ENCODE data around the gene UBP1. TPM values are rescaled to one million over a fixed set of nuclear protein-coding genes. Genes with fewer than 3 reads are reported as not detected.
"Not testable (repeated sequence)": the region's sequence is repeated elsewhere in the genome, so short reads cannot be mapped to it uniquely, and the experiment has no call there.

UBP1 gene
- total RNA-seq, 1 donor from 2014 or later, result 78.1 TPM

DNA sequence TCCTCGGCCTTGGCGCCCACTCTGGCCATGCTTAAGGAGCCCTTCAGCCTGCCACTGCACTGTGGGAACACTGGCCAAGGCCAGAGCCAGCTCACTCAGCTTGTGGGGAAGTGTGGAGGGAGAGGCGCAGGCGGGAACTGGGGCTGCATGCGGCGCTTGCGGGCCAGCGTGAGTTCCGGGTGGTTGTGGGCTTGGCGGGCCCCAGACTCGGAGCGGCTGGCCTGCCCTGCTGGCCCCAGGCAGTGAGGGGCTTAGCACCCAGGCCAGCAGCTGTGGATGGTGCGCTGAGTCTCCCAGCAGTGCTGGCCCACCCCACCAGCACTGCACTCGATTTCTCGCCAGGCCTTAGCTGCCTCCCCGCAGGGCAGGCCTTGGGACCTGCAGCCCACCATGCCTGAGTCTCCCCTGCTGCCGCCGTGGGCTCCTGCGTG lies 13.1 kb upstream of the UBP1 start:
- Mint-ChIP-seq H3K36me3 (ENCODE audit: insufficient read depth) (peaks cover 22% of the 10 kb centered on the region), H3K9me3 (ENCODE audit: low read depth) (peaks cover 3% of the 10 kb centered on the region), H3K4me1 (ENCODE audit: low read depth) (no peaks in the 10 kb centered on the region), H3K27me3 (no peaks in the 10 kb centered on the region), H3K4me3 (ENCODE audit: low read depth) (no peak overlapping the region), H3K27ac (no peak overlapping the region)
- DNase-seq (ENCODE audit: low spot score, unreplicated experiment), result no peak
- TF ChIP-seq, protein P1, sequence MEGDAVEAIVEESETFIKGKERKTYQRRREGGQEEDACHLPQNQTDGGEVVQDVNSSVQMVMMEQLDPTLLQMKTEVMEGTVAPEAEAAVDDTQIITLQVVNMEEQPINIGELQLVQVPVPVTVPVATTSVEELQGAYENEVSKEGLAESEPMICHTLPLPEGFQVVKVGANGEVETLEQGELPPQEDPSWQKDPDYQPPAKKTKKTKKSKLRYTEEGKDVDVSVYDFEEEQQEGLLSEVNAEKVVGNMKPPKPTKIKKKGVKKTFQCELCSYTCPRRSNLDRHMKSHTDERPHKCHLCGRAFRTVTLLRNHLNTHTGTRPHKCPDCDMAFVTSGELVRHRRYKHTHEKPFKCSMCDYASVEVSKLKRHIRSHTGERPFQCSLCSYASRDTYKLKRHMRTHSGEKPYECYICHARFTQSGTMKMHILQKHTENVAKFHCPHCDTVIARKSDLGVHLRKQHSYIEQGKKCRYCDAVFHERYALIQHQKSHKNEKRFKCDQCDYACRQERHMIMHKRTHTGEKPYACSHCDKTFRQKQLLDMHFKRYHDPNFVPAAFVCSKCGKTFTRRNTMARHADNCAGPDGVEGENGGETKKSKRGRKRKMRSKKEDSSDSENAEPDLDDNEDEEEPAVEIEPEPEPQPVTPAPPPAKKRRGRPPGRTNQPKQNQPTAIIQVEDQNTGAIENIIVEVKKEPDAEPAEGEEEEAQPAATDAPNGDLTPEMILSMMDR (IDR thresholded peaks at IDR 0.05; ENCODE audit: unreplicated experiment), result no peak

DNA sequence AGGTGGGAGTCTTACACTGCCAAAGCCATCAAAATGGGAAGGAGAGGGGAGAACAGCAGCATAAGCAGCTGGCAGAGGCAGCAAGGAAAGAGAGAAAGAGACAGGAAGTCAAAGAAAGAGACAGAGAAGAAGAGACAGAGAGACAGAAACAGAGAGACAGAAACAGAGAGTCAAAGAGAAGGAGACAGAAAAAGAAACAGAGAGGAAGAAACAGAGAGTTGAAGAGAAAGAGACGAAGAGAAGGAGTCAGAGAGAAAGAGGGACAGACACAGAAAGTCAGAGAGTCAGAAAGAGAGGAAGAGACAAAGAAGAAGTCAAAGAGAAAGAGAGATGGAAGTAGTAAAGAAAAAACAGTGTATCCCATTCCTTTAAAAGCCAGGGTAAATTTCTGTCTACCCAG lies 11.8 kb upstream of the UBP1 start:
- peaks cover 20% of the 10 kb centered on the region for H3K36me3 Mint-ChIP-seq (ENCODE audit: insufficient read depth)
- H3K27ac Mint-ChIP-seq; H3K9me3 Mint-ChIP-seq (ENCODE audit: low read depth); DNase-seq (ENCODE audit: low spot score, unreplicated experiment); H3K27me3 Mint-ChIP-seq; H3K4me3 Mint-ChIP-seq (ENCODE audit: low read depth); H3K4me1 Mint-ChIP-seq (ENCODE audit: low read depth): not testable (repeated sequence)

DNA sequence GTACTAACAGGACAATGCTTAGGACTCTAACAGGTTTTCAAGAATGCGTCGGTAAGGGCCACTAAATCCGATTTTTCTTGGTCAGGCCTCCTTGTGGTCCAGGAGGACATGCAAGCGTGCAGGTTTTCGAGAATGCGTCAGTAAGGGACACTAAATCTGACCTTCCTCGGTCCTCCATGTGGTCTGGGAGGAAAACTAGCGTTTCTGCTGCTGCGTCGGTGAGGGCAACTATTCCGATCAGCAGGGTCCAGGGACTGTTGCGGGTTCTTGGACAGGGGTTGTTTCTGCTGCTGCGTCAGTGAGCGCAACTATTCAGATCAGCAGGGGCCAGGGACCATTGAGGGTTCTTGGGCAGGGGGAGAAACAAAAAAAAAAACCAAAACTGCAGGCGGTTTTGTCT lies 7.8 kb upstream of the UBP1 start:
- H3K36me3 Mint-ChIP-seq (ENCODE audit: insufficient read depth), result peaks cover 3% of the 10 kb centered on the region
- no peak for DNase-seq (ENCODE audit: low spot score, unreplicated experiment)
- peak overlapping the region; percentile 92 for H3K4me3 Mint-ChIP-seq (ENCODE audit: low read depth)
- no peaks in the 10 kb centered on the region for H3K27me3 Mint-ChIP-seq
- TF ChIP-seq, protein P1 (IDR thresholded peaks at IDR 0.05; ENCODE audit: unreplicated experiment), result no peak
- no peaks in the 10 kb centered on the region for H3K9me3 Mint-ChIP-seq (ENCODE audit: low read depth)
- H3K27ac Mint-ChIP-seq, result no peak overlapping the region
- peaks cover 7% of the 10 kb centered on the region for H3K4me1 Mint-ChIP-seq (ENCODE audit: low read depth)

GRCh38 chr3:33447256-33447625 lies 7.0 kb upstream of the UBP1 start:
- H3K4me1 Mint-ChIP-seq (ENCODE audit: low read depth); H3K9me3 Mint-ChIP-seq (ENCODE audit: low read depth); DNase-seq (ENCODE audit: low spot score, unreplicated experiment); H3K36me3 Mint-ChIP-seq (ENCODE audit: insufficient read depth); H3K27me3 Mint-ChIP-seq: not testable (repeated sequence)
- Mint-ChIP-seq H3K27ac (peak overlapping the region; percentile 83), H3K4me3 (ENCODE audit: low read depth) (peak overlapping the region; percentile 92)

- peak overlapping the region; percentile 98 for H3K27ac Mint-ChIP-seq
- peaks cover 27% of the 10 kb centered on the region for H3K4me1 Mint-ChIP-seq (ENCODE audit: low read depth)
- H3K27me3 Mint-ChIP-seq, result no peaks in the 10 kb centered on the region
- H3K4me3 Mint-ChIP-seq (ENCODE audit: low read depth), result peak overlapping the region; percentile 96
- no peak for DNase-seq (ENCODE audit: low spot score, unreplicated experiment)
- TF ChIP-seq, protein P1 (IDR thresholded peaks at IDR 0.05; ENCODE audit: unreplicated experiment), result no peak
- H3K36me3 Mint-ChIP-seq (ENCODE audit: insufficient read depth), result no peaks in the 10 kb centered on the region
- H3K9me3 Mint-ChIP-seq (ENCODE audit: low read depth), result no peaks in the 10 kb centered on the region
Measured at GRCh38 chr3:33442190-33442589, 2.0 kb upstream of the UBP1 start.

GRCh38 chr3:33441225-33441976 lies 1.2 kb upstream of the UBP1 start:
- H3K27me3 Mint-ChIP-seq, result no peaks in the 10 kb centered on the region
- peak overlapping the region; percentile 96 for H3K4me3 Mint-ChIP-seq (ENCODE audit: low read depth)
- H3K4me1 Mint-ChIP-seq (ENCODE audit: low read depth), result peaks cover 33% of the 10 kb centered on the region
- no peaks in the 10 kb centered on the region for H3K36me3 Mint-ChIP-seq (ENCODE audit: insufficient read depth)
- DNase-seq (ENCODE audit: low spot score, unreplicated experiment), result no peak
- TF ChIP-seq, protein P1 (IDR thresholded peaks at IDR 0.05; ENCODE audit: unreplicated experiment), result no peak
- H3K27ac Mint-ChIP-seq, result peak overlapping the region; percentile 98
- no peaks in the 10 kb centered on the region for H3K9me3 Mint-ChIP-seq (ENCODE audit: low read depth)

Measured in progenitor cell of endocrine pancreas (in vitro differentiated cells).